ENCODE results near the gene LINC01488. TPM values are rescaled to one million over a fixed set of nuclear protein-coding genes. Genes with fewer than 3 reads are reported as not detected.

LINC01488 gene
- not detected for polyA plus RNA-seq (2012; ENCODE audit: low read depth, missing spikeins)

DNA sequence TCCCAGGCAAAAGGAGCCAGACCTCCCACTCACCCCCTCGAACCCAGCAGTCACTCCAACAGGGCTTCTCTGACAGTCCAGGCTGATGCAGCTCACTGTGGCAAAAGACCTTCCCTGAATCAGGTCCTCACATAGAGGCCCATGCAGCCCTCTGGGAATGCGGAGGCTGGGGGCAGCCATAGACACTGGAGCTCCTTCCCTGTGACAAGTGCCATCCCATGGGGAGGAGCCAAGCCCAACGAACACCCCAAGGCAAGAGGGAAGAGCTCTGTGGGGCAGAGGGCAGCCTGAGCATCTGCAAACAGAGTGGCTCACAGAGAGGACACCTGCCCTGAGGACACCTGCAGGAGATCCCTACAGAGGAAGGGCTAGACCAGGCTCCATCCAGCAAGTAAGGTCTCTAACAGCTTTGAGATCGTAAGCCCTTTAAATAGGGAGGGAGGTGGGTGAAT is at the start of gene LINC01488:
Gene LINC01488, plus strand, starts transcription at position 271 of the 452 bp plus-strand sequence.
- no peak for DNase-seq (ENCODE audit: insufficient read length, low spot score)
- TF ChIP-seq POLR2AphosphoS5 (IDR thresholded peaks at IDR 0.05; ENCODE audit: low read depth, low read length) = no peak
- no peak for TF ChIP-seq TAF1 (IDR thresholded peaks at IDR 0.05; ENCODE audit: low read depth, low read length)
- TF ChIP-seq POLR2A (IDR thresholded peaks at IDR 0.05; ENCODE audit: low read depth, low read length) = no peak
- no peak for TF ChIP-seq POU2F2 (IDR thresholded peaks at IDR 0.05; ENCODE audit: low read depth, low read length)
- TF ChIP-seq SPI1 (IDR thresholded peaks at IDR 0.05; ENCODE audit: low read depth, low read length) = no peak
- no peak for TF ChIP-seq PAX5 (IDR thresholded peaks at IDR 0.05; ENCODE audit: insufficient read depth, low read length, severe bottlenecking)
- no peak for FAIRE-seq

DNA sequence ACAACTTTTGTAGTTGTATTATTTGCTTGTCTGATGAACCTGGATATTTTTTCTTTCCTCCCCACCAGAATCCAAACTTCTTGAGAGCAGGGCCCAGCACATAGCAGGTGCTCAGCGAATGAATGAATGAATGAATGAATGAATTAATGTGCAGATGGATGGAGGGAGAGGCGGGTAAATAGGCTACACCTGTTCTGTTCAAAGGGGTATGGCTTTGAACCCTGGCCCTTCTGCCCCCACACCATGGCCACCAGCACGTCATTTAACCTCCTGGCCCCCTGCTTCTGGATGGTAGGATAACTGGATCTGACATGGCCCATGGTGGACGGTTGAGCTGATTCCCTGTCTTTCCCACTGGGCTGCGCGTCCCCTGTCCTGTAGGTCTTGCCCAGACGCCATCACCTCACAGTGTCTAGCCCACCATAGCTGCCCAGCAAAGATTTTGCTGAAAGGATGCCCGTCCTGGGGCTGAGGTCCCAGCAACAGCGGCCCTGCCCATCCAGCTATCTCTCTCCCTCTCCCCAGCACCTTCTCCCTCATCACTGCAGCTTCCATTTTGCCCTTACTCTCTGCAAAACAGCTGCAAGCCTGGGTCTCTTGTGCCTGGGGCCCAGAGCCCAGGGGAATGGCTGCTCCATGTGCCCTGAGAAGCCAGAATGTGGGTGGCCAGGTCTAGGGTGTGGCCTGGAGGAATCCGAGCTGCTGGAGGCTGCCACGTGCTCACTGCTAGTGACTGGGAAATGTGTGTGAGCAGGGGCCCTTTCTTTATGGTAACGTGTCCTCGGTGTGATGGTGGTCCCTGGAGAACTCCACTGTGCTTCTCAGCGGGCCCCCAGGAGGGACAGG is 49.3 kb upstream of the LINC01488 start:
- no peak for TF ChIP-seq POLR2AphosphoS5 (IDR thresholded peaks at IDR 0.05; ENCODE audit: low read depth, low read length)
- no peak for TF ChIP-seq TAF1 (IDR thresholded peaks at IDR 0.05; ENCODE audit: low read depth, low read length)
- TF ChIP-seq POU2F2 (IDR thresholded peaks at IDR 0.05; ENCODE audit: low read depth, low read length) = no peak
- TF ChIP-seq SPI1 (IDR thresholded peaks at IDR 0.05; ENCODE audit: low read depth, low read length) = no peak
- TF ChIP-seq POLR2A (IDR thresholded peaks at IDR 0.05; ENCODE audit: low read depth, low read length) = no peak
- no peak for TF ChIP-seq PAX5 (IDR thresholded peaks at IDR 0.05; ENCODE audit: insufficient read depth, low read length, severe bottlenecking)
- FAIRE-seq (no peak), DNase-seq (ENCODE audit: insufficient read length, low spot score) (no peak)

DNA sequence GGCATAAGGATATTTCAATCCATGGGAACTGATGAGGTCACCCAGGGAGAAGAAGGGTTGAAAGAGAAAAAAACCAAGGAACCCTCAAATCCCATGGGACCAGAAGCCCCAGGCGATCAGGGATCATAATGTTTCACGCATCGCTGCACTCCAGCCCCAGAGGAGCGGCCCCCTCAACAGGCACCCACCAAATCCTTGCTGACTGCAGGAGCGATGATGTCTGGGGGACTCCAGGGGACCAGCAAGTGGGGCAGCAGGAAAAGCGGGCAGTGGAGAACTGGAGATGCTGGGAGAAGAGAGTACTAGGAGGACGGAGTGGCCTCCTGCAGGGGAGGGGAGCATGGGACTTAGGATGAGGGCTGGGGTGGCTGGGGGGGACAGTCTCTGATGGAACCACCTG is 47.7 kb upstream of the LINC01488 start:
- TF ChIP-seq POLR2AphosphoS5 (IDR thresholded peaks at IDR 0.05; ENCODE audit: low read depth, low read length) (no peak), TAF1 (IDR thresholded peaks at IDR 0.05; ENCODE audit: low read depth, low read length) (no peak), SPI1 (IDR thresholded peaks at IDR 0.05; ENCODE audit: low read depth, low read length) (no peak), POLR2A (IDR thresholded peaks at IDR 0.05; ENCODE audit: low read depth, low read length) (no peak), PAX5 (IDR thresholded peaks at IDR 0.05; ENCODE audit: insufficient read depth, low read length, severe bottlenecking) (no peak), POU2F2 (IDR thresholded peaks at IDR 0.05; ENCODE audit: low read depth, low read length) (no peak)
- no peak for DNase-seq (ENCODE audit: insufficient read length, low spot score)
- FAIRE-seq = no peak

DNA sequence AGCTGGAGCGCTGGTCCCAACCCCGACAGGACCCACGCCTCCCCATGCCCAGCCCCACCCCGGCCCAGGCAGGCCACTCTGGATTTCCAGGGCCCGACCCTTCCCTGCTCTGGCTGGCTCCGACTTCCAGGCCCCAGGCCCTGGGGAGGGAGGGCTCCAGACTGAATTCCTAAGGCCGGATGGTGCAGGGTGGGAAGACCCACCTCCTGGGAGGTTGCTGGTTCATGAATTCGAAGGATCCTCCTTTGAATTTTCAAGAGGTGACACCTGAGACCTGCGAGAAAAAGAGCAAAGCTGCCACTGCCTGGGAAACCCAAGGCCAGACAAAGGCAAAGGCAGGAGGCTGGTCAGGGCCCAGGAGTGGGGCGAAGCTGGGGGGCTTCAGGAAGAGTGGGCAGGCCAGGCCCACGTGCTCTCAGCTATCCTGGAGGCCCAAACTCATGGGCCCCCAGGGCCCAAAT is 47.0 kb upstream of the LINC01488 start:
- TF ChIP-seq POU2F2 (IDR thresholded peaks at IDR 0.05; ENCODE audit: low read depth, low read length) (no peak), PAX5 (IDR thresholded peaks at IDR 0.05; ENCODE audit: insufficient read depth, low read length, severe bottlenecking) (no peak), TAF1 (IDR thresholded peaks at IDR 0.05; ENCODE audit: low read depth, low read length) (no peak), SPI1 (IDR thresholded peaks at IDR 0.05; ENCODE audit: low read depth, low read length) (no peak), POLR2A (IDR thresholded peaks at IDR 0.05; ENCODE audit: low read depth, low read length) (no peak), POLR2AphosphoS5 (IDR thresholded peaks at IDR 0.05; ENCODE audit: low read depth, low read length) (no peak)
- no peak for FAIRE-seq
- DNase-seq (ENCODE audit: insufficient read length, low spot score) = no peak

DNA sequence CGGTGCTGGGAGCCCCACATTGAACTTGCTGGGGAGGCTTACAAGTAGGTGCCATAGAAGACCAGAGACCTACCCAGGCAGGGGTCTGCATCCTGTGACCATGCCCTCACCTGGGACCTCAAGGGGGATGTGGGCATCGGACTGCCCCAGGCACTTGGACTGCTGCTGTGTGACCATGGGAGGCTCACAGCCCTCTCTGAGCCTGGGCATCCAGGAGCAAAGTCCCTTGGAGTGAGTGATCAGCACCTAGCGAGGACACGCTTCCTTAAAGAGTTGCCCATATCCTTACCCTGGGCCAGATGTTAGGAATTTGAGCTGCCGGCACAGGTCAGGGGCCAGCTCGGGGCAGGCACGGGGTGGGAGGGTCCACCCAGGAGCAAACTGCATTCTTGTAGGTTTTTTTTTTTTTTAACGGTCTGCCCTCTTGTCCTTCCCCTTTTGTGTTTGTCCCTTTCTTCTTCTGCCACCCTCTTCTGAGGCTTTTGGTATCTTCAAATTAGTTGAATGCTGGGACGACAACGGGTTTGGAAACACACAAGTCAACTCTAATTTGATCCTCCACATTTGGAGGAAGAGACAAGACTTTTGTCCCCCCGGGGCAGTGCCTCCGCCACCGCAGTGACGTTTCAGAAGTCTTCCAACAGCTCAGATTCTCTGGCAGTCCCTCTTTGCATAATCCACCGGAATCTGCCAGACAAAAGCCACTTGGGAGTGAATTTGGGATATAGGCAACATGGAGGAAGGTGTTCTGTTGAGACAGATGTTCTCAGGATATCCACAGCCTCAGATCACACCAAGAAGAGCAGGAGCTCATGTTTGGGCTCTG is 46.1 kb upstream of the LINC01488 start:
- TF ChIP-seq POLR2AphosphoS5 (IDR thresholded peaks at IDR 0.05; ENCODE audit: low read depth, low read length) = no peak
- TF ChIP-seq POLR2A (IDR thresholded peaks at IDR 0.05; ENCODE audit: low read depth, low read length) = no peak
- no peak for TF ChIP-seq SPI1 (IDR thresholded peaks at IDR 0.05; ENCODE audit: low read depth, low read length)
- no peak for TF ChIP-seq PAX5 (IDR thresholded peaks at IDR 0.05; ENCODE audit: insufficient read depth, low read length, severe bottlenecking)
- no peak for DNase-seq (ENCODE audit: insufficient read length, low spot score)
- no peak for FAIRE-seq

DNA sequence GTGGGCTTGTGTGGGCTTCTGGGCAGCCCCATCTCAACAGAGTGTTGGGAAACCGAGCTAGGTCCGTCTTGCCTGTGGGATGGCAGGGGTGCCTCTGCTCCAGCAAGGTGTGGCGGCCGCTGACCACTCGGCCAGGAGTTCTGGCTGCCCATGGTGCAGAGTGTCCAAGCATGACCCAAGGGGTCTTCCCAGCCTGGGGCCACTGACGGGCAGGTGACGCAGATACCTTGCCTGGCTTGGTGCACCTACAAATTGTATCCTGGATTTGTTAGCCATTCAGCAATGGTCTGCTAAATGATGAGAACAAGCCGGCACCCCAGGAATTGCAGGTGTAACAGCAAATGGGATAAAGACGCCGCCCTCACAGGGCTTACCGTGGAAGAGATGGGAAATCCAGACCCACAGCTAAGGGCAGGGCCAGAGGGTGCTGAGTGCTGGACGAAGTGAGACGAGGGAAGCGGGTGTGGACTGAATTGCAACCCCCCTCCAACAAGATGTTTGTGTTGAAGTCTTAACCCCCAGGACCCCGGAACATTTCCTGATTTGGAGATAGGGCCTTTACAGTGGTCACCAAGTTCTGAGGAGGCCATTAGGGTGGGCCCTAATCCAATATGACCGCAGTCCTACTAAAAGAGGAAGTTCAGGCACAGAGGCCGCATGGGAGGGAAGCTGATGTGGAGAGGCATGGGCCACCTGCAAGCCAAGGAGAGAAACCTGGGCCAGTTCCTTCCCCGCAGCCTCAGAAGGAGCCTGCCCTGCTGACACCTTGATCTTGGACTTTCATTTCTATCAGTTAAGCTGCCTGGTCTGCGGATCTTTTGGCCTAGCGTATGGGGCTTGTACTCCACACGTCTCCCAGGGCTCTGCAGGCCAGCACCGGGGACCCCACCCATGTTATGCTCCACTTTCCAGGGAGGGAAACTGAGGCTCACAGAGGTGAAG is 45.2 kb upstream of the LINC01488 start:
- FAIRE-seq (no peak), DNase-seq (ENCODE audit: insufficient read length, low spot score) (no peak)
- TF ChIP-seq POLR2AphosphoS5 (IDR thresholded peaks at IDR 0.05; ENCODE audit: low read depth, low read length) (no peak), TAF1 (IDR thresholded peaks at IDR 0.05; ENCODE audit: low read depth, low read length) (no peak), POU2F2 (IDR thresholded peaks at IDR 0.05; ENCODE audit: low read depth, low read length) (no peak)

DNA sequence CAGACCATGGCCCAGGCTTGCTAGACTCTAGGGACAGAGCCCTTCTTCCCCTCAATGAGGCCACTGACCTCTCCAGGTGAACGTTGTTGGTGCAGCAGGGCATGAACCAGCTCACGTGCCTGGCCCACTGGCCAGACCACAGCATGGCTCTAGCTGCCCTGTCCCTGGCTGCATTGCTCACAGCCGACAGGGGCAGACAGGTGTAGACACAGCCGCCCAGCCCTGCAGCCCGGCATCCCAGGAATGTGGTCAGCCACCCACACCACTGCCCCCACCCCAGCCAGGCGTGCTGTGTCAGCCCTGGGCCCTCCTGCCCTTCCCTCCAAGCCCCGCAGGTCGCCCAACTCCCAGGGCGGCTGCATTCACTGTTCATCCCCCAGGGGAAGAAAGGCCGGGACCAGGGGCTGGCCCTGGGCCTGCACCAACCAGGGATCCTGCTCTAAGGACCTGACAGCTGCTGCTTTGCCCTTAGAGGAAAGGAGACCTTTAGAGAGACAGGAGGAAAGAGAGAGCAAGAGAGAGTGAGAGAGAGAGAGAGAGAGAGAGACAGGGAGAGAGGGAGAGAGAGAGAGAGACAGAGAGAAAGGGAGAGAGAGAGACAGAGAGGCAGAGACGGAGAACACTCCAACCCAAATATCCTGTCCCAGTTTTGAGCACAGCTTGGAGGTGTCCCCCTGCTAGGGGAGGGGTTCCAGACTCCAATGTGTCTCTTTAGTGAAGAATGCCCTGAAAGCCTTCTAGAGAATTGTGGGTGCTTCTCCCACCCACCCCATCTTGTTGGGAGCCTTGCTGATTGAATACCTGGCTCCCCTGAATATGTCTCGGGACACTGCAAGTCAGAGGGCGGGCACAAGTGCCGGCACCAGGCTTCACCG is 44.2 kb upstream of the LINC01488 start:
- DNase-seq (ENCODE audit: insufficient read length, low spot score) (no peak), FAIRE-seq (no peak)
- TF ChIP-seq PAX5 (IDR thresholded peaks at IDR 0.05; ENCODE audit: insufficient read depth, low read length, severe bottlenecking) (no peak), TAF1 (IDR thresholded peaks at IDR 0.05; ENCODE audit: low read depth, low read length) (no peak), SPI1 (IDR thresholded peaks at IDR 0.05; ENCODE audit: low read depth, low read length) (no peak), POLR2A (IDR thresholded peaks at IDR 0.05; ENCODE audit: low read depth, low read length) (no peak), POLR2AphosphoS5 (IDR thresholded peaks at IDR 0.05; ENCODE audit: low read depth, low read length) (no peak), POU2F2 (IDR thresholded peaks at IDR 0.05; ENCODE audit: low read depth, low read length) (no peak)

DNA sequence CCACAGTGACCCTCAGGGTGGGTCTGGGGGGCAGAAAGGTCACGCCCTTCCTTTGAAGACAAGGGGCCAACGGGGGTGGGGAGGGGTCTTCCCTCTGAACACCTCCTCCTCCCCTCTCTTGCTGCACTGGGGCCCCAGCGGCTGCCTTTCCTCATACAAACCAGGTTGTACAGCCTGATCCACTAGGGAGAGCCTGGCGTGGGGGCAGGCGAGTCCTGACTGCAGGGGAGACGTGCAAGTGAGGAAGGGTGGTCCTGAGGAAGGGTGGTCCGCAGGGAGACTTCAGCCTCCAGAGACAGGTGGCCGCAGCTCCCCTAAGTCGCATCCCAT is 43.6 kb upstream of the LINC01488 start:
- FAIRE-seq (no peak), DNase-seq (ENCODE audit: insufficient read length, low spot score) (no peak)
- no peak for TF ChIP-seq TAF1 (IDR thresholded peaks at IDR 0.05; ENCODE audit: low read depth, low read length)
- TF ChIP-seq SPI1 (IDR thresholded peaks at IDR 0.05; ENCODE audit: low read depth, low read length) = no peak
- TF ChIP-seq PAX5 (IDR thresholded peaks at IDR 0.05; ENCODE audit: insufficient read depth, low read length, severe bottlenecking) = no peak
- no peak for TF ChIP-seq POLR2AphosphoS5 (IDR thresholded peaks at IDR 0.05; ENCODE audit: low read depth, low read length)
- no peak for TF ChIP-seq POLR2A (IDR thresholded peaks at IDR 0.05; ENCODE audit: low read depth, low read length)
- TF ChIP-seq POU2F2 (IDR thresholded peaks at IDR 0.05; ENCODE audit: low read depth, low read length) = no peak

Measured in GM12891 (cell line).